PC-9 (cell line): ENCODE data around the gene ARMC12.

ENCODE experiments used
- CTCF ChIP-seq: fragments of 200-600 bp; sonication (generic); conservative IDR thresholded peaks from 2 replicates; pipeline ENCODE4 v1.6.1; 2017; ENCODE audit warnings: mixed run types, antibody characterized with exemption, mild to moderate bottlenecking, moderate library complexity
- EZH2 ChIP-seq: fragments of 200-600 bp; sonication (generic); IDR thresholded peaks from 2 replicates; pipeline ENCODE4 v1.8.0; 2017; ENCODE audit warnings: antibody characterized with exemption, low read depth

- TF ChIP-seq CTCF (no peak), EZH2 (no peak)
Measured at GRCh38 chr6:35733633-35734032, 3.2 kb upstream of the ARMC12 start.
